NCI-H345 treated with DMSO at 0.1 percent for 48 hours (cell line): Measurements from ENCODE around the gene PDE10A.

ENCODE experiments used
- DNase-seq: peaks from one replicate; lab custom pipeline; 2025; ENCODE audit not compliant: unreplicated experiment; lab: John Stamatoyannopoulos, UW

The PDE10A gene

DNA sequence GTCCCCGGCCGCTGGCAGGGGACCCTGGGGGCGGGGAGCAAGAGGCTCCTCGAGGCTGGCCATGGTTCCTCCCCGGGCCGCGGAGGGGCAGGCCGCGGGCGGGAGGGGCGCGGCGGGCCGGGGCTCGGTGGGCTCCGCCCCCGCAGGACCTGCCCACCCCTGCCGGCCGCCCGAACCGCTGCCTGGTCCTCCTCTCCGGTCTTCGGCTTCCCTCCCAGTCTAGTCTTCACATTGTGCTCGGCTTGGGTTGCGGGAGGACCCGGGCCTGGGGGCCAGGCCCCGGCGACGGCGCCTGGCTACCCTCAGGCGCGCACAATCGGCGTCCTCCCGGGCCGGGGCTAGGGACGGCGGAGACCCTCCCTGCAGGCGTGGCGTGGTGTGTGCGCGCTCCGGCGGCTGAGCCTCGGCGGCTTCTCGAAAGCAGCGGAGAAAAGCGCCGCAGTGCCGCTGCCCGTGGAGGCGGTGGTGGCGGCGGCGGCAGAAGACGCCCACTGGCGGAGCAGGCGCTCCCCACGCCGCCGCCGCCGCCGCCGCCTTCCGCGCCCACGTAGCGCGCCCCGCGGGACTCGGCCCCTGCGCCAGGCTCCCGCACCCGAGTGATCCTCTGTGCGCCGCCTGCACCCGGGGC is at the start of gene PDE10A:
Gene PDE10A, minus strand, starts transcription at position 493 of the 628 bp plus-strand sequence. Its CDS starts 430 bp downstream, at position 63.
- no peak for DNase-seq

DNA sequence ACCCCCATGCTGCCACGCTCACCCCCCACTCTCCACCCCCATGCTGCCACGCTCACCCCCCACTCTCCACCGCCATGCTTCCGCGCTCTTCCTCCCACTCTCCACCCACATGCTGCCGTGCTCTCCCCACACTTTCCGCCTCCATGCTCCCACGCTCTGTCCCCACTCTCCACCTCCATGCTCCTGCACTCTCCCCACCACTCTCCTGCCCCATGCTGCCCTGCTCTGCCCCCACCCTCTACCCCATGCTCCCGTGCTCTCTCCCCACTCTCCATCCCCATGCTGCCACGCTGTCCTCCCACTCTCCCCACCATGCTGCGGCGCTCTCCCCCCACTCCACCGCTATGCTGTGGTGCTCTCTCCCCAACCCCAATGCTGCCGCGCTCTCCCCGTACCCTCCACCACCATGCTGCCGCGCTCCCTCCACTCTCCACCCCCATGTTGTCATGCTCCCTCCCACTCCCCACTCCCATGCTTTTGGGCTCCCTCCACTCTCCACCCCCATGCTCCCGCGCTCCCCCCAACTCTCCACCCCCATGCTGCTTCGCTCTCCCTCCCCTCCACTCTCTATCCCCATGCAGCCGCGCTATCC is 46.0 kb upstream of the PDE10A start:
- DNase-seq = no peak

DNA sequence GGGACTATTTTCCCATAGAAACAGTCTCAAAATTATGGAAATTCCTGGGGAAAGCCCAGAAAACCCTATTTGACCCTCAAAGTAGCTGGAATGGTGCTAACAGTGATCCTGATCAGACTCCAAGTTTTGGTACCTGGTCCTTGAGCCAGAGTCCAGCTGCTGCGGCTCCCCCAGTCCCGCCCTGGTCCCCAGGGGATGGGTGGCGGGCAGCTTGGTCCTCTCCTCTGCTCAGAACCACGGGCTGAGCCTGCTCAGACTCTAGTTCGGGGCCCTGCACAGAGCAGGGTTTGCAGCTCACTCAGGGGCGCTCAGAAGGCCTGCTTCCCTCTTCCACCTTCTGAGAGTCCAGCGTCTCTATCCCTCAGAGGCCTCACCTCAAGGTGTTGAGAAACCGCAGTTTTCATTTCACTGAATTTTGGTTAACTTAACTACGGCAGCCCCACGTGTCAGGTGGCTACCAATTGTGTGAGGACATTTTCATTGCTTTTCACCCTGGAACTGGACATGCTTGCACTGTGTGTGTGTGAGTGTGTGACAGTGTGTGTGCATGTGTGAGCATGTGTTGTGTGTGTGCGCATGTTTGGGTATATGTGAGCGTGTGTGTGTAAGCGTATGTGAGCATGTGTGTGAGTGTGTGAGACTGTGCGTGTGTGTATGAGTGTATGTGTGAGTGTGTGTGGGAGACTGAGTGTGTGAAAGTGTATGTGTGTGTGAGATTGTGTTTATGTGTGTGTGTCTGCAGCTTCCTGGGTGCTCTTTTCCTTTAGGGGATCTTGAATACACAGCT is 44.2 kb upstream of the PDE10A start:
- DNase-seq = no peak

DNA sequence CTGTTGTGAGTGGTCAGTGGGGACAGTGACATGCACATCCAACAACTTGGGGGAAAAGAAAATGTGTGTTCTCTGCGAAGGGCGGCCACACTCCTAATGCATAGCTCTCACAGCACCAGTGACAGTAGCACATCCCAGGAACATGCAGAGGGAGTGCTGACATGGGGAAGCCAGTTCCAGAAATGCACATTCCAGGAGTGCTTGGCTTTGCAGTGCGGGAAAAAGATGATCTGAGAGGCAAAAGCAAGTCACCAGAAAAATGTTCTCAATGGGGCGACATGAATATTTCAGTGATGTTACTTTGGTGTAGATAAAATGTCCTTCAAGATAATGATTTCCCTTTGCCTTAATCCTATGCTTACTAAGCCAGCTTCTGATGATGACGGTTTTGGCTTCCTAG is 42.9 kb upstream of the PDE10A start:
- DNase-seq = no peak

DNA sequence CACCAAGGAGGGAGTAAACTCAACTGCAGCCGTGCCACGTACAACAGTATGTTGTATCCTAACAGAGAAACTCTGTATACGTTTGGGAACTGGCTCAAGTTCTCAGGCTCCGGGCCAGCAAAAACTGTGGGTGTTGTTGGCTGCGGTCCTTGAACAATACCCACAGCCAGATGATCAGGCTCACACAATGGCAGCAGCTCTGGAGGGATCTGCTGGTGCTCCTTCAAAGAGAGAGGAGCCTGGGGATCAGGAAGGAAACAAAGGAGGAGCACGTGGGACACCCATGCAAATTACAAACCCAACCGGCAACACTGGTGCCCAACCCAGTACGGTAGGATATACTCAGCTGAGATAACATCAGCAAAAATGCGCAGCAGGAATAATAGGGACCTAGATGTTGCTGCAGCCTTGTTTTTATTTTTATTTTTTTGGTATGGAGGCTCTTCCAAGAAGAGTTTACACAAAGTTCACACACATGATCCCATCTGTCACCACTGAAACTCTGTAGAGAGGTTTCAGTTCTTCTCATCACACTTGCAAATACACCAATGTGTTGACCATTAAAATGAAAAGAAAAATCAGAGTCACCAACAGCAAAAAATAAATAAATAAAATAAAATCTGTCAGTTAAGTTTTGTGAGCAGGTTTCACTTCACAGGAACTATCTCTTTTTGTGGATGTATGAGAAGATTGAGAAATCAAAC is 41.2 kb upstream of the PDE10A start:
- no peak for DNase-seq

DNA sequence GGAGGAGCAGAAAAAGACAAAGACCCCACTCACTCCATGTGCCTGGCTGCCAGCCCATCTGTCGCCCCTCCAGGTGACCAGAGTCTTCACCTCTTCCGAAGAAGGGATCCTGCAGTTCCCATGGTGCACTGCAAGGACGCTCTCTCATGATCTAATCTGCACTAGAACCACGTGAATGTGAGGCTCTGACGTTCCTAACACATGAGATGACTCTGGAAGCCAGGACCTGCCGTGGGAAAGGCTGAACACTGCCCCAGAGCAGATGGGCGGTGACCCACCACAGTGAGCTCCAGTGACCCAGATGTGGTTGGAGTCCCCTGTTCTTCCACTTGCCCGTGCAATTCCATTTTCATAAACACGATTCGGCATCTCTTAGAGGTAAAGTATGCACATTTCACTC is 39.6 kb upstream of the PDE10A start:
- no peak for DNase-seq

DNA sequence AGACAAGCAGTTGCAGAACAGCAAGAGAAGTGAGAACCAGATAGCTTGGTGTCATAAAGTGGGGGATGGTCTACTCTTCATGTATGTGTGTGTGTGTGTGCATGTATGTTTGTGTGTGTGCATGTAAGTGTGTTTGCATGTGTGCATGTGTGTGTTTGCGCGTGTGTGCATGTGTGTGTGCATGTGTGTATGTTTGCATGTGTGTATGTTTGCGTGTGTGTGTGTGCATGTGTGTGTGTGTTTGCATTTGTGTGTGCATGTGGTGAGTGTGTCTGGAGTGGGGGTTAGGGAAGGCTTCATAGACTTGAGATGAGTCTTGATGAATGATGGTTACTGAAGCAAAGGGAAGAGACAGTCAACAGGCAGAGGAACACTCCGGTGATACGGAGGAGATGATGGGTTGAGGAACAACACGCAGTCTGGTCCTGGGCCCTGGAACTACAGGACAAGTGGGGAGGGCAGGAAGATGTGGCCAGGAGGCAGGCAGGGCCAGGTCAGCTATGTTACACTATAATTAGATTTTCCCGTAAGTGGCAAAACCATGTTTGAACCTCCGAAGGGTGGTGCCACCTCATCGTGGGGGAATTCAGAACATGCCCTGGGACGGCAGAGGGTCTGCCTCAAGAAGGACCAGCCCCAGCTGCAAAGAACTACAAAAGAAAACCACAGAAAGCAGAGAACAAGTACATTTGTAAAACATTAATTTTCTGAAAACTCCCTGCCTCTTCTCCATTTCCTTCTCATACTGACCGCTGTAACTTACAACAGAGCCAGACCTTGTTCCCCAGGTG is 38.7 kb upstream of the PDE10A start:
- no peak for DNase-seq

DNA sequence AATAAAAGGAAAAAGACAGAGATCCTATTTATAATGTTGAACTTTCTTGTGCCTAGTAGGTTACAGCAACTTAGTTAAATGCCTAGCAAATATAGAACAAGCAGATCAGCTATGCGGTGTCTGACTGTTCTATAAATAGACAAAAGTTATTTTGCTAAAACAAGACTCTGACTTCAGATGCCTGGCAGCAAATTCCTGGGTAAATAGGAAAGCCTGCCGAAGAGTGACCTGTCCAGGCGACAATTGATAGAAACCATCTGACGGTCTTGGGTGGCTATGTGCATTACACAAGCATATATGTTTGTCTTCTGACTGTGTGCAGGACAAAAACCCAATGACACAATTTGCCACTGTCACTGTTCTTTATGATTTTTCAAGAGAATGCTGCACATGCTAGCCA is 38.0 kb upstream of the PDE10A start:
- no peak for DNase-seq

DNA sequence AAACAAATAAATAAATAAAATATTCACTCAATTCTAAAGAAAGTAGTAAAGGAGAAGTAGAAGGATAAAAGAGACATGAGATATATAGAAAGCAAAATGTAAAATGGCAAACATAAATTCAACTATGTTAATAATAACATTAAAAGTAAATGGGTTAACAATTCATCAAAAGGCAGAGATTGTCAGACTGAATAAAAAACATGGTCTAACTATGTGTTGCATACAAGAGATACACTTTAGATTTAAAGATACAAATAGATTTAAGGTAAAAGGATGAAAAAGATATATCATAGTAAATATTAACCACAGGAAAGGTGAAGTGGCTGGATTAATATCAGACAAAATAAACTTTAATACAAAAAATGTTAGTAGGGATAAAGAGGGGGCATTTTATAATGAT is 35.8 kb upstream of the PDE10A start:
- no peak for DNase-seq

DNA sequence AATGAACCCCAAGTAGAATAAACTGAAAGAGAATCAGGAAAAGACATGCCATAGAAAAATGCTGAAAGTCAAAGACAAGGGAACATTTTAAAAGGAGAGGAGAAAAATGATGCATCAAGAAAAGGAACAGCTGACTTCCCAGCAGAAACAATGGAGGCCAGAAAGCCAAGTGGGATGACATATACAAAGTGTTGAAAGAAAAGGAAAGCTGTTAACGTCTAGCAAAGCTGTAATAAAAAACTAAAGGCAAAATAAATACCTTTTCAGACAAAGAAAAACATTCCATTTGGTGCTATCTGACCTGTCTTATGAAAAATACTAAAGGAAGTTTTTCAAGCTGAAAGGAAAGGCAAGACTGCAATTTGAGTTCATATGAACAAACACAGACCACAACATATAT is 34.1 kb upstream of the PDE10A start:
- DNase-seq = no peak

DNA sequence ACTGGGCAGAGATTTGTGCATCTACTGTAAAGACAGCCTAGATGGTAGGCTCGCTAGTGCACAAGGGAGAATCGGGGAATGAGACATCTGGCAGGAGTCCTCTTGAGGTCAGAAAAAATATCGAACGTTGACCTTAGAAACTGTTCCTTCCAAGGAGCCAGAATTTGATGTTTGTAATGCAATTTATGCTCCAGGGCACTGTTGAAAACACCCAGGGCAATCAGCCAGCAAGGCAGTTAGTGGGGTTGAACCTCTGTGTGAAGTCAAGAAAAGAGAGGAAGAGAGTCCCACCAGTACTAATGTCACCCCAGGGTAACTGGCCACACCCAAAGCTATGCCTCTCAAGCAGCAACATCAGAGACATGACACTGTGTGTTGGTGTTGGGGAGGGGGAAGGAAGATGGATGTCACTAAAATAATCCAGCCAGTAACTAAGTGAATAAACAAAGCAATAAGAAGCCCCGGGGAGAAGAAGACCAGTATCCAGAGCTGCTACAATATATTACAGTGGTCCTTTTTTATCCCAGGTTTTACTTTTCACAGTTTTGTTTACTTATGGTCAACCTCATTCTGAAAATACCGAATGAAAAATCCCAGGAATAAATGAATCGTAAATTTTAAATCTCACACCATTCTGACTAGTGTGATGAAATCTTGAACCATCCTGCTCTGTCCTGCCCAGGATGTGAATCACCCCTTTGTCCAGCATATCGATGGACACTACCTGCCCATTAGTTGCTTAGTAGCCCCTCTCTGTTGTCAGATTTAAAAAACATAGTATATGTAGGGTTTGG is 32.9 kb upstream of the PDE10A start:
- no peak for DNase-seq

DNA sequence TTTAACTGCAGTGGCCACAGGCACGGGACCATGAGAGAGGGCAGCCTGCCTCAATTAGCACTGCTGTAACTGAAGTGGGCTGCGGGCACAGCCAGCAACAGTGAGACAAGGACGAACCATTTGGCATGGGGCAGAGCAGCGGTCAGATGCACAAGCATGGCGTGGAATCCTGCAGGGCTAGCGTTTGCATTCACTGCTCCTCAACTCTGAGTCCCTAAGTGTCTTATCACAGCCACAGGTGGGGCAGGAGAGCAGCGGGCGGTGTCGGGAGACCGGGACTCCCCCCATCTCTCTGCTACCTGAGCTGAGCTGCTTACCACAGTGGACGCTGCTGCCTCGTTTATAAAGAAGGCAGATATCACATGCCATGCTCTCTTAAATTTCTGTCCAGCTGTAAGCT is 31.3 kb upstream of the PDE10A start:
- DNase-seq = no peak

DNA sequence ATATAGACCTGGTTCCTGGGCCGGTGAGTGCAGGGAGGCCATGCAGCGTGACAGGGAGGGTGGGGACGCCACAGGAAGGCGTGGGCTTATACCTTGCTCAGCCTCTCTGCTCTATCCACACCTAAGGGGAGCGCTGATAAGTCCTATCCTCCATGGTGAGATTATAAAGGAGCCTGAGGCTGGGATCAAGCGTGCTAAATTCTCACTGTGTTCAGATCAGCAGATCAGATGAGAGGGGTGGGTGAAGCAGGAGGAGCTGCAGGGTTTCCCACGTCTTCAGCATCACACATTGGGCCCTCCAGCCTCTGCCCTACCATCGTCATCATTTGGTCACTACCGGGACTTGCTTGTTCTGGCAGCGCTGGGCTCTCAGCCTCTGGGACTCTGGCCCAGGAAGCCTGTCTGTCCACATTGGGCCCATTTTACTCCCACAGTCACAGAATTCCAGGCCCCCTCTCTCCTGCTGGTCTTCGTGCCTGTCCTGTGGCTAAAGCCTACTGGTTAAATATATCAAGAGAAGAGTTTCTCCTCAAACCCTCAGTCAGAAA is 29.1 kb upstream of the PDE10A start:
- no peak for DNase-seq

DNA sequence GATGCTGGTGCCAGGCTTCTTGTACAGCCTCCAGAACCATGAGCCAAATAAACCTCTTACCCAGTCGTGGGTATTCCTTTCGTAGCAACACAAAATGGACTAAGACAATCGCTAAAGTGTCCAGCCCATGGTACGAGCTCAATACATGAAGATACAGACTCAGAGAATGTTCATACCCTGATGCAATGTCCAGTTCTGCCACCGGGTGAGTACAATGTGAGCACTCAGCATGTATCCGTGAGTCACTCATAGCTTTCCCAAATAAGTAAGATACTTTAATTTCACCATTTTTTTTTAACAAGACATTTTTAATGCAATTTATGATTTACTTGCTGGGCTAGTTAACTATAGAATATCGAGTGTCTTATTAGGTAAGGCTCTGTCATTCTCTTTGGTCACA is 26.7 kb upstream of the PDE10A start:
- no peak for DNase-seq

DNA sequence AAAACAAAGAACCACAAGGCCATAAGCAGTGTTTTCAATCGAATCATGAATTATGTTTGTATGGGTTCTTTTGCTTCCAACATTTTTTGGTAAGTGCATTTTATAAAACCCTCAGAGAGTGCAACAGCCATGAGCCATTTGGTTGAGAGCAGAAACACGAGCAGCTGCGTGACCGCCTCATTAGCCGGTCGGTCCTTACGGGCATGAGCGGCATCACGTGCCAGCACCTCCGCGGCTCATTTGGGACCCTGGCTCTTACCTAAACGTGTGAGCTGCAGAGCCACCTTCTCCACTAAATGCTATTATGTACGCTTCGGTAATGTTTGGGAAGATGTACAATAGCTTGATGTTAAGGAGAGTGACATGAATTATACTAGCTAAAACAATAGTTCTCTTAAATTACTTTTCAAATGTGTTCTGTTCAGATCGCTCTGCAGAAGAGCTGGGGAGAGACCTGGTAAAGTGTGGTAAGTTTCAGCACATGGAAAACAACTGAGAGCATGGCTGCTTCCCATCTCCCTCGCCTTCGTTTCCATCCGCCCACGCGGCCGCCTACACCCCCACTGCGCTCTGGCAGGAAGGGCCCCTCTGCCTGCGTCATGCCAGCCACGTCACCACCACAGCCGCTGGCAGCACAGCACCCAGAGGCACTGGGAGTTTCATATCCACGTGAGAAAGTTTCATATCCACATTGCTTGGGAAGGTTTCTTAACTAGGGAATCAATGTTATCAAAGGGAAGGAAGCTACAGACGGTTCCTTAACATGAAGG is 23.7 kb upstream of the PDE10A start:
- DNase-seq = no peak

DNA sequence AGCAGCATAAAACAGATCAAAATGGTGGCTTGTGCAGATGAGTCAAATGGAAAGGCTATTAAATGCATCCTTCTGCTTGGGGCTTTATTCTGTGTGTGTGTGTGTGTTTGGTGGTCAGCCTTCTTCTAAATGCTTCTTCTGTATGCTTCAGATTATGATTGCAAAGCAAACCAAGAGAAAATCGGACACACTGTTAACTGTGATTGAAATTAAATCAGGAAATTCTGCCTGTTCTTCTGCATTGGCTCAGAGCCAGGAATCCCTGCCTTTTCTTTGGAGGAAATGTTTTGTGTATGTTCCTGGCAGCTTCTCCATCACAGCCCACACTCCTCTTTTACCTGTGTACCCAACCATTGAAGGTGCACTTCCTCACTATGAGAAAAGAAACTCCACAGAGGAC is 22.3 kb upstream of the PDE10A start:
- no peak for DNase-seq

DNA sequence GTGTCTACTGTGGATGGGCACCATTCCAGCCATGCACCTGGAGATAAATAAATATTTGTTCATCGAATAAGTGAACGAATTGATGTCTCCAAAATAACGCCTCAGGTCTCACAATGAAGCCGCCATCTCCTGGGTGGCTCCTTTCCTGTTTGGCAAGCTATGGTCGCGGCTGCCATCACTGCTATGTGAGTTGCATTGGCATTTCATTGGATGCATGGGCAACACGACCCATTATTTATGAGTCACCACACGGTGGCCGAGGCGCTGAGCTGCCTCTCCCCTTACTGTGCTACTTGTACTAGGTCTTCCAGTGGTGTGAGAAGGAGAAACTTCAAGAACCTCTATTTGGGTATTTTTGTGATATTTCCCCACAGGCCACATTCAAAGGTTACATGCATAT is 21.3 kb upstream of the PDE10A start:
- no peak for DNase-seq

DNA sequence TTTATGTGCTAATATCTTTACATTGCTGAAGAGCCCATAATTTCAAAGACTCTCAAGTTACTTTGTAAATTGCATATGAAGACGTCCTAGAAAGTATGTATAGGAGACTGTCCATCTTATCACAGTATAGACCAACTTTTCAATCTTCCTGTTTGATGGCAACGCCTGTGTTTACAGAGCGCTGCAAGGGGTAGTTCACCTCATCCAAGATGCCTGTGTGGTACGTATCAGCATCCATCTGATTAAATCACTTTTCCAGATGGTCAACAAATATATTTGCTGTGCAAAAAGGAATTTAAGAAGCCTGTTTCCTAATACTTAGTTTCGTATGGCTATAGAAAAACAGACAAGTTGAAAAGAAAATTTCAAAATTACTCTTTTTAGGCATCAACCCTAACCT is 17.9 kb upstream of the PDE10A start:
- DNase-seq = no peak

DNA sequence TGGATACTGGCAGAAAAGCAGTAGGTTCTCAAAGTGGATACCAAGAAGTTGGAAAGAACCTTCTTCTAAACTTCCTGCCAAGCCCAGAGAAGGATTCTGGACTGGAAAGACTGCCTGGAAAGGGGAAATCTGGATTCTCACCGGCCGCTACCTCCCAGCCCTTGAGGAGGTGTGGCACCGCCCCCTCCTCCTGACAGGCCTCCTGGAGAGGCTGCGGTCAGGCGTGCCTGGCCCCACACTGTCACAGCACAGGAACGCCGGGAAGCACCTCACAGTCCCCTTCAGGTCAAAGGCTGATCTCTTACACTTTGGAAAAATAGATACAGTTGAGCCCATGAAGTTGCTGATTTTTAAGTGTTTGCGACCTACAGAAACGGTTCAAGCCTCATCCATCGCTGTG is 16.3 kb upstream of the PDE10A start:
- no peak for DNase-seq
